CD4-positive, alpha-beta T cell (primary cell): ENCODE results near the gene MIAT. TPM values are rescaled to one million over a fixed set of nuclear protein-coding genes. Genes with fewer than 3 reads are reported as not detected.

Experiments used
- ATAC-seq: fragments of 200-7000 bp; cut with Tn5 transposase; one replicate; pipeline ENCODE4 v1.10.0; 2022; ENCODE audit warnings: mild to moderate bottlenecking; ENCODE audit not compliant: poor library complexity
- CTCF ChIA-PET: fragments of 350-600 bp; sonication (Branson Sonifier 250); formaldehyde crosslinking; loops from one replicate; lab custom pipeline; 2021; ENCODE audit warnings: antibody characterized with exemption, inconsistent platforms; lab: Charles Lee
- POLR2A ChIA-PET: fragments of 350-600 bp; sonication (Branson Sonifier 250); formaldehyde crosslinking; loops from one replicate; lab custom pipeline; 2021; ENCODE audit warnings: antibody characterized with exemption, inconsistent platforms; lab: Charles Lee
- DNase-seq, 14 experiments: peaks; one replicate each; pipeline ENCODE4 v3.0.0-alpha.2; 2013 to 2020; ENCODE audit warnings: mixed read lengths in 2 of 14
- H3K27ac ChIP-seq, 2 donors: one replicate each; pipeline versions ENCODE4 v1.5.1 to v1.7.0; 2013; ENCODE audit warnings: low read length in 2 of 2, low read depth in 1 of 2, mild to moderate bottlenecking in 1 of 2
- H3K27me3 ChIP-seq, 2 experiments: 1 replicate in 1 of 2; 2 replicates in 1 of 2; pipeline versions ENCODE4 v1.6.1 to v1.7.0; 2013; ENCODE audit warnings: low read length in 2 of 2, control low read depth in 1 of 2, mild to moderate bottlenecking in 1 of 2, moderate library complexity in 1 of 2; ENCODE audit not compliant: insufficient read depth in 2 of 2, control insufficient read depth in 1 of 2
- H3K36me3 ChIP-seq: one replicate; pipeline ENCODE4 v1.6.1; 2013; ENCODE audit warnings: low read length, control low read depth; ENCODE audit not compliant: insufficient read depth
- H3K4me1 ChIP-seq: one replicate; pipeline ENCODE4 v1.6.1; 2013; ENCODE audit warnings: low read length, control low read depth; ENCODE audit not compliant: insufficient read depth
- H3K4me3 ChIP-seq: one replicate; pipeline ENCODE4 v1.5.1; 2013; ENCODE audit warnings: mild to moderate bottlenecking, low read length, moderate library complexity
- H3K9me3 ChIP-seq, 2 experiments: 1 replicate in 1 of 2; 2 replicates in 1 of 2; pipeline versions ENCODE4 v1.6.1 to v1.7.0; 2013; ENCODE audit warnings: low read length in 2 of 2, mild to moderate bottlenecking in 2 of 2, control low read depth in 1 of 2, moderate library complexity in 1 of 2; ENCODE audit not compliant: control insufficient read depth in 1 of 2, insufficient read depth in 1 of 2
- H3K27ac Mint-ChIP-seq: one replicate; pipeline ENCODE4 v1.8.0; 2020; ENCODE audit warnings: mixed read lengths
- H3K27me3 Mint-ChIP-seq: one replicate; pipeline ENCODE4 v1.8.0; 2021; ENCODE audit warnings: mixed read lengths
- H3K36me3 Mint-ChIP-seq: one replicate; pipeline ENCODE4 v1.8.0; 2021; ENCODE audit warnings: low read depth, mixed read lengths
- H3K4me1 Mint-ChIP-seq: one replicate; pipeline ENCODE4 v1.8.0; 2021; ENCODE audit warnings: low read depth, mixed read lengths
- H3K4me3 Mint-ChIP-seq: one replicate; pipeline ENCODE4 v1.8.0; 2020; ENCODE audit warnings: mild to moderate bottlenecking, mixed read lengths
- H3K9me3 Mint-ChIP-seq: one replicate; pipeline ENCODE4 v1.8.0; 2020; ENCODE audit warnings: mixed read lengths
- intact Hi-C, 2 experiments: fragments of 100-400 bp; cut with DNase I in 1 of 2; cut with micrococcal nuclease in 1 of 2; formaldehyde crosslinking; loops; one replicate each; pipeline versions ENCODE4 v1.15.1 to v1.9.0; 2023 to 2025; cut with DNase I, micrococcal nuclease
- polyA plus RNA-seq, 2 donors: library from polyadenylated mRNA; unstranded; fragments of 120-200 nt; gene quantifications; one replicate each; pipeline ENCODE4 v1.2.1, GENCODE V29; 2013
- total RNA-seq, 174 experiments: library from RNA in 2 of 174; stranded (reverse) in 2 of 174; gene quantifications; one replicate each; pipeline ENCODE4 v1.2.3 and lab custom pipeline; 2021 to 2026
- TF ChIP-seq, protein P1 (sequence below): fragments of 200-600 bp; IDR thresholded peaks from one replicate; pipeline ENCODE4 v1.8.0; 2022; ENCODE audit warnings: antibody characterized with exemption, mild to moderate bottlenecking

MIAT gene
- total RNA-seq (10 to 100 TPM; 26.8 to 27.2 TPM), total RNA-seq (lab: John Stamatoyannopoulos, UW) (17.0 to 1,523 (median 257) reads per million in 172 experiments)
- polyA plus RNA-seq (2013, experiment 1 of 2): 66.4 TPM
- polyA plus RNA-seq (2013, experiment 2 of 2): 59.4 TPM

DNA sequence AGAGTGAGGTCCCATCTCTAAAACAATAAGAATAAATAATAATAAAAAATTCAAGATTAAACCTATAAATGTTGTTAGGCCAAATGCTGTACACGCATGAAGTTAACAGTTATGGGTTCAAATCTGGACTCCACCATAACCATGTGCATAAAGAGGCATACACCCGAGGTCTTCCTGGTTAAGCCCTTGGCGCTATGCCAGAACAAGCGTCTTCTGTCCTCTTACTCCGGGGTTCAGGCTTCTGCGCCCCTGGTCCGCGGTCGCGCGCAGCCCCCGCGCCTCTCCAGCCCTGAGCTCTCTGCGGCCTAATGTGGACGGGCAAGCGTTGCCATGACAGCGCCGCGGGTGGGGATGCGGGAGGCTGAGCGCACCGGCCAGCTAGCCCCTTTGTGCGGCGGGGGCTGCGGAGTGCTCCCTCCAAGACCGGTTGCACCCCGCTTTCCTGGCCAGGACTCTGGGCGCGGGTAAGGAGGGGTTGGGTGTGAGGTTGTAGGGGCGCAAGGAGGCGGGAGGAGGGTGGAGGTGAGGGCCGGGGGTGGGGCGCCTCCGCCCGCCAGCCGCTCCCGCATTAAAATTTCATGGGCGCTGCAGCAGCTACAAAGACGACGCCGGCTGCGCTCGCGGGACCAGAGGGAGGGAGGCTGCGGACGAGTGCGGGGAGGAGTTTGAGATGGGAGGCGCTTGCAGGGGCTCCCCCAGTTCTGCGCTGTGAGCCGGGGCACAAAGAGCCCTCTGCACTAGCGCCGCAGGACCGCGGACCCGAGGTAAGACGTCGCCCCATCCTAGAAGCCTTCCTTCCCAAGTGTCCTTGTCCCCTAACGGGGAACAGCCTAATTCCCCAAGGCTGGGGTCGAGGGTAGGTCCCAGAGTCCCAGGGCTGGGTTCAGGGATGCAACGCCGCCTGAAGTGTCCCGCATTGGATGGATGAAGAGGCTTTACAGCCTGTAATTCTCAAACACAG, at the start of gene MIAT:
Gene MIAT, plus strand, starts transcription at position 698 of the 961 bp plus-strand sequence.
- H3K4me3 ChIP-seq: peak within 1 kb of the TSS; percentile 89

DNA sequence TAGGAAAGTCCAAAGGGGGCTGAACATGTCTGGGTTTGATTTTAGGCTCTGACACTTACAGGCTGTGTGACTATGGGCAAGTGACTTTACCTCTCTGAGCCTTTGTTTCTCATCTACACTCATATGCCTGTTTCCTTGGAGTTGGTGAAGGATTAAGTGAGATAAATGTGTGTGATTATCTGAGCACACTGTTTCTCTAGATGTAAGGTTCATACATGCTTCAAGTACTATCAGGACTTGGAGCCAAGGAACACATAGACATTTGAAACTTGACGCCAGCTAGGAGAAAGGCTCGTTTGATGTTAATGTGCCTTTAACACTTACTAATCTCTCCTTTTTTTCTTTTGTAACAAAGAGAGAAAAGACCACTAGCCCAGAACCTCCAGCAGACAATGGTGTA, 49.3 kb upstream of the MIAT start:
- H3K4me1 Mint-ChIP-seq: peaks cover 9% of the 10 kb centered on the region
- intact Hi-C loops: no loop called here
- no peak overlapping the region for H3K27ac Mint-ChIP-seq
- no peak for DNase-seq
- Histone ChIP-seq H3K9me3 (no peaks in the 10 kb centered on the region), H3K27ac (no peak overlapping the region), H3K4me1 (peaks cover 19% of the 10 kb centered on the region), H3K4me3 (no peak overlapping the region), H3K27me3 (no peaks in the 10 kb centered on the region), H3K36me3 (no peaks in the 10 kb centered on the region)
- ChIA-PET POLR2A (no interaction called here), CTCF (no interaction called here)
- H3K9me3 Mint-ChIP-seq: no peaks in the 10 kb centered on the region
- TF ChIP-seq, protein P1, sequence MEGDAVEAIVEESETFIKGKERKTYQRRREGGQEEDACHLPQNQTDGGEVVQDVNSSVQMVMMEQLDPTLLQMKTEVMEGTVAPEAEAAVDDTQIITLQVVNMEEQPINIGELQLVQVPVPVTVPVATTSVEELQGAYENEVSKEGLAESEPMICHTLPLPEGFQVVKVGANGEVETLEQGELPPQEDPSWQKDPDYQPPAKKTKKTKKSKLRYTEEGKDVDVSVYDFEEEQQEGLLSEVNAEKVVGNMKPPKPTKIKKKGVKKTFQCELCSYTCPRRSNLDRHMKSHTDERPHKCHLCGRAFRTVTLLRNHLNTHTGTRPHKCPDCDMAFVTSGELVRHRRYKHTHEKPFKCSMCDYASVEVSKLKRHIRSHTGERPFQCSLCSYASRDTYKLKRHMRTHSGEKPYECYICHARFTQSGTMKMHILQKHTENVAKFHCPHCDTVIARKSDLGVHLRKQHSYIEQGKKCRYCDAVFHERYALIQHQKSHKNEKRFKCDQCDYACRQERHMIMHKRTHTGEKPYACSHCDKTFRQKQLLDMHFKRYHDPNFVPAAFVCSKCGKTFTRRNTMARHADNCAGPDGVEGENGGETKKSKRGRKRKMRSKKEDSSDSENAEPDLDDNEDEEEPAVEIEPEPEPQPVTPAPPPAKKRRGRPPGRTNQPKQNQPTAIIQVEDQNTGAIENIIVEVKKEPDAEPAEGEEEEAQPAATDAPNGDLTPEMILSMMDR: no peak
- no peaks in the 10 kb centered on the region for H3K27me3 Mint-ChIP-seq
- no peaks in the 10 kb centered on the region for H3K36me3 Mint-ChIP-seq
- no peak for ATAC-seq
- H3K4me3 Mint-ChIP-seq: no peak overlapping the region

More for the DNA sequence above, at the start of gene MIAT:
- peak; percentile 80 for ATAC-seq
- intact Hi-C loops: no loop called here
- H3K4me1 ChIP-seq: peaks cover 30% of the 10 kb centered on the region
- no peaks in the 10 kb centered on the region for H3K36me3 ChIP-seq
- ChIA-PET CTCF (interaction anchor here (1.3 kb wide), 1 partner anchor 17 kb away, joined by 6 read pairs; no protein-coding TSS in a partner anchor), POLR2A (interaction anchor here (1.0 to 1.8 kb wide), 2 partner anchors 15 to 174 kb away, joined by 7 to 11 read pairs; partner anchors contain the start of genes HPS4 and SRRD)
- Mint-ChIP-seq H3K36me3 (no peaks in the 10 kb centered on the region), H3K4me1 (peaks cover 21% of the 10 kb centered on the region), H3K27me3 (peaks cover 37% of the 10 kb centered on the region), H3K9me3 (no peaks in the 10 kb centered on the region), H3K27ac (peak within 1 kb of the TSS; percentile 77), H3K4me3 (peak within 1 kb of the TSS; percentile 90)
- DNase-seq: peak; percentile 49 to 85 (median 64)
- peaks cover 0 to 4% of the 10 kb centered on the region in 2 experiments for H3K27me3 ChIP-seq
- H3K27ac ChIP-seq: no peak within 1 kb of the TSS
- TF ChIP-seq, protein P1: no peak
- H3K9me3 ChIP-seq: no peaks in the 10 kb centered on the region

DNA sequence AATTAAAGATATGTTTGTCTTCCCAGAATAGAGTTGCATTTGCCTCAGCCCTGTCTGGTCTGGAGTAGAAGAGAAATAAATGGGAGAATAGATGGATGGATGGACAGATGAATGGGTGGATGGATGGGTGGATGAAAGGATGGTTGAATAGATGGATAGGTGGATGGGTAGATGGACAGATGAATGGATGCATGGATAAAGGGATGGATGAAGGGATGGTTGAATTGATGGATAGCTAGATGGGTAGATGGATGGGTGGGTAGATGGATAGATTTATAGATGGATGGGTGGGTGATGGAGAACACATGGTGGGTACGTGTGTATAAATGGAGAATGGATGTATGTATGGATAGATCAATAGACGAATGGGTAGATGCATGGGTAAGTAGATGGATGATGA, 48.1 kb upstream of the MIAT start:
- ATAC-seq (no peak), DNase-seq (no peak)
- TF ChIP-seq, protein P1: no peak
- CTCF ChIA-PET: interaction anchor here (0.6 kb wide), 1 partner anchor 20 kb away, joined by 3 read pairs; no protein-coding TSS in a partner anchor
- no peaks in the 10 kb centered on the region for H3K27me3 ChIP-seq
- no peak overlapping the region for H3K4me3 Mint-ChIP-seq
- H3K27ac ChIP-seq: no peak overlapping the region
- H3K27ac Mint-ChIP-seq: no peak overlapping the region
- intact Hi-C loops: no loop called here
- H3K4me1 ChIP-seq: peaks cover 19% of the 10 kb centered on the region
- H3K9me3 ChIP-seq: no peaks in the 10 kb centered on the region
- POLR2A ChIA-PET: no interaction called here
- peaks cover 9% of the 10 kb centered on the region for H3K4me1 Mint-ChIP-seq
- H3K4me3 ChIP-seq: no peak overlapping the region
- no peaks in the 10 kb centered on the region for H3K9me3 Mint-ChIP-seq
- H3K36me3 ChIP-seq: no peaks in the 10 kb centered on the region
- H3K36me3 Mint-ChIP-seq: no peaks in the 10 kb centered on the region
- no peaks in the 10 kb centered on the region for H3K27me3 Mint-ChIP-seq
